GM19035 (cell line): ENCODE results near the gene LRRC71.

Experiments used
- ATAC-seq: cut with Tn5 transposase; IDR thresholded peaks from one replicate; pipeline ENCODE4 v1.9.1; 2021; ENCODE audit not compliant: unreplicated experiment

Gene LRRC71

DNA sequence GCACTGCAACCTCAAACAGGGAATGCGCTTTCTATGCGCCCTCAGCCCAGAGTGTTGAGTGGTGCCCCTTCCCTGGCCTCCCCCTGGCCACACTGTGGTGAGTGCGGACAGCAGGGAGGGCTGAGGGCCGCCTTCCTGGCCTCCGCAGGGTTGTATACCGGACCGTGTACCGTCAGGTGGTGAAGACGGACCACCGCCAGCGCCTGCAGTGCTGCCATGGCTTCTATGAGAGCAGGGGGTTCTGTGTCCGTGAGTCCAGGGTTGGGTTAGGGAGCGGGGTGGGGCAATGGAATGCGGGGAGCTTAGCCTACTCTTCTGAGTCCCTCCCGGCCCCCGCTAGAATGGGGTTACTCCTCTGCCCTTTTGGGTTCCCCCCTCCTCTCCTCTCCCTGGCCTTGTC is 15.3 kb upstream of the LRRC71 start:
- no peak for ATAC-seq

DNA sequence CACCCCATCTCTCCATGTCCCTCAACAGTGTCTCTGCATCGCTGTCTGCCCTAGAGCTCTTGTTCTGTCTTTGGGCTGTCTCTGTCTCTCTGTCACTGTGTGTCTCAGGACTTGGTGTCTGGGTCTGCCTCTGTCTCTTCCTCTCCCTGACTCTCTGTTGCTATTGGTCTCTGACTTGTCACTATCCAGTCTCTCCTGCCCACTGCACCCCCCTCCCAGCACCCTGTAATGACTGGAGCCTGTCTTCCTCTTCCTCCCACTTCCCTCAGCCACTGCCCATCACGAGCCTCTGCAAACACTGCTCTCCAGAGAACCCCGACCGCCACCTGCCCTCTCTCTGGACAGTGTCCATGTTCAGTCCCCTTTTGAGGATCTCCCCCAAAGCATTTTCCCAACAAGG is 14.8 kb upstream of the LRRC71 start:
- ATAC-seq = no peak

DNA sequence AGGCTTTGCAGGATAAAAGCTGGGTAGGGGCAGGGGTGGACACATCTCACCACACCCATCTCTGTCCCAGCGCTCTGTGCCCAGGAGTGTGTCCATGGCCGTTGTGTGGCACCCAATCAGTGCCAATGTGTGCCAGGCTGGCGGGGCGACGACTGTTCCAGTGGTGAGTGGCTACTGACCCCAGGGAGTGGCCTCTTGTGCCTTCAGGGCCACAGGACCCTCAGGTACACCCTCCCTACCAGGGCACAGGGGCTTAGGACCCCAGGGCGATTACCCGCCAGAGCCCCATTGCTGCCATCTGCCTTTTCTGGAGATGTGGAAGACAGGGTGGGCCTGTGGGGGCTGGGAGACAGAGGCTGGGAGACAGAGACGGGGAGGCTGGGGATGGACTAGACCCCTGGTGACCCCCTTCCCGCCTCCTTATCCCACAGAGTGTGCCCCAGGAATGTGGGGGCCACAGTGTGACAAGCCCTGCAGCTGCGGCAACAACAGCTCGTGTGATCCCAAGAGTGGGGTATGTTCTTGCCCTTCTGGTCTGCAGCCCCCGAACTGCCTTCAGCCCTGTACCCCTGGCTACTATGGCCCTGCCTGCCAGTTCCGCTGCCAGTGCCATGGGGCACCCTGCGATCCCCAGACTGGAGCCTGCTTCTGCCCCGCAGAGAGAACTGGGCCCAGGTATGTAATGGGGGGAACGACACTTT is 14.1 kb upstream of the LRRC71 start:
- ATAC-seq = no peak

DNA sequence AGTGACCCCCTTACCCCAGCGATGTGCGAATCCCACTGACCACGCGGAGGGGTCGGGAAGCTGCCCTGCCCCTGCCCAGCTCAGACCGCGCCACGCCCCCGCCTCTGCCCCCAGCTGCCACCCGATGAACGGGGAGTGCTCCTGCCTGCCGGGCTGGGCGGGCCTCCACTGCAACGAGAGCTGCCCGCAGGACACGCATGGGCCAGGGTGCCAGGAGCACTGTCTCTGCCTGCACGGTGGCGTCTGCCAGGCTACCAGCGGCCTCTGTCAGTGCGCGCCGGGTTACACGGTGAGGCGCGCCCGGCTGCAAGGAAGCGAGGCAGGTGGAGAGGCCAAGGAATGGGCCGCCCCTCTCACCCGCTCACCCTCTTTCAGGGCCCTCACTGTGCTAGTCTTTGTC is 11.9 kb upstream of the LRRC71 start:
- no peak for ATAC-seq

DNA sequence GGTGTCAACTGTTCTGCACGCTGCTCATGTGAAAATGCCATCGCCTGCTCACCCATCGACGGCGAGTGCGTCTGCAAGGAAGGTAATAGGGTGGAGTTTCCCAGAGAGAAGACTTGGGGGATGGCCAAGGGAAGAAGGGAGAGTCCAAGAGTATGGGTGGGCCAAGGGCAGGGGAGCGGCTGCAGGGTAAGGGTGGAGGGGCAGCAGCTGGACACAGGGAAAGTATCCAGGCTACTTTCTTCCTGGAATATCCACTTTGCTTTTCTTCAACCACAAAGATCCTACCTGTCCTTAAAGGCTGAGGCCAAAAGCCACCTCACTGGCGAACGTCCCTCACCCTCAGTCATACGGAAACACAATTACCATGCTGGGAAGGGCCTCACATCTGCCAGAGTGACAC is 11.5 kb upstream of the LRRC71 start:
- no peak for ATAC-seq

DNA sequence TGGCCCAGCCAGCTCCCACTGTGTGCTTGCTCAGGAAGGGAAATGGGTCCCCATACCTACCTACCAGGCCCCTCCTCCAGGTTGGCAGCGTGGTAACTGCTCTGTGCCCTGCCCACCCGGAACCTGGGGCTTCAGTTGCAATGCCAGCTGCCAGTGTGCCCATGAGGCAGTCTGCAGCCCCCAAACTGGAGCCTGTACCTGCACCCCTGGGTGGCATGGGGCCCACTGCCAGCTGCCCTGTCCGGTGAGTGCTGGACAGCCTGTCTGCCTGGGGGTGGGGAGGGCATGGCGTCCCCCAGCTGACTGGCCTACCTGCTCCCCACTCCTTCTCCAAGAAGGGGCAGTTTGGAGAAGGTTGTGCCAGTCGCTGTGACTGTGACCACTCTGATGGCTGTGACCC is 10.8 kb upstream of the LRRC71 start:
- ATAC-seq = no peak

DNA sequence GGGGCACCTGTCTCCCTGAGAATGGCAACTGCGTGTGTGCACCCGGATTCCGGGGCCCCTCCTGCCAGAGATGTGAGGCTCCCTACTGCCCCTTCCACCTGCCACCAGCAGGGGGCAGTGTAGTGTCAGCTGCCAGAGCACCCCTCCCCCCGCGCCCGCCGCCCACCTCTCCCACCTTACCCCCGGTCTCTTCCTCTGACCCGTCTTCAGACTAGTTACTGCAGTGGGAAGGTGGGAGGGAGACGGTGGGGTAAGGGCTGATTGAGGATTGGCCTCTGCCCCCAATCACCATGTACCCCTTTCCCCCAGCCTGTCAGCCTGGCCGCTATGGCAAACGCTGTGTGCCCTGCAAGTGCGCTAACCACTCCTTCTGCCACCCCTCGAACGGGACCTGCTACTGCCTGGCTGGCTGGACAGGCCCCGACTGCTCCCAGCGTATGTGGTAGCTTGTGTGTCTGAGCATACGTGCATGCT is 10.1 kb upstream of the LRRC71 start:
- no peak for ATAC-seq

DNA sequence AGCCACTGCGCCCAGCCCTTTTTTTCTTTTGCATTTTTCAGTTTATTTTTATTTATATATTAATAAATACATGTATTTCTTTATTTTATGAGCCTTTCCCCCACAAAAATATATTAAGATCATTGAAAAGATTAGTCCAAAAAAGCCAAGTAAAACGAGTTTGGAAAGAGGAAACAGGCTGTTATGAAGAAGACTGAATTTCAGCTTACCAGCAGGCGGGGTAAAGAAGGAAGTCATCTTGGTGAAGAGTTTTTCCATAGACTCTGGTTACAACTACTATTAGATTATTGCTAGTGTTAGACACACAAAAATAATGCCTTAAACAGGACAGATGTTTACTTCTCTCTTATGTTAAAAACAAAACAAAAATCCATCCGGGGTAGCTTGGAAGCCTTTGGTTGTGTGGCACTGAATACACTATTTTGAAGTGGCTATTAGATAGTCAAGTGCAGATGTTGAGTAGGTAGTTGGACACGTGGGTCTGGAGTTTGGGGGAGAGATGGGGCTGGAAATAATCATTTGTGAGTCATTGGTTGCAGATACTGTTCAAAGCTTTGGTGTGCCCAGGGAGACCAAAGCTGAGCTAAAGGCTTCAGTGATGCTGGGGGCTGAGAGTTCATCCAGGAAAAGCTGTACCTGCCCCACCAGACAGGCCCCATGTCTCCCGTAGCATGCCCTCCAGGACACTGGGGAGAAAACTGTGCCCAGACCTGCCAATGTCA is 8.7 kb upstream of the LRRC71 start:
- ATAC-seq = no peak

DNA sequence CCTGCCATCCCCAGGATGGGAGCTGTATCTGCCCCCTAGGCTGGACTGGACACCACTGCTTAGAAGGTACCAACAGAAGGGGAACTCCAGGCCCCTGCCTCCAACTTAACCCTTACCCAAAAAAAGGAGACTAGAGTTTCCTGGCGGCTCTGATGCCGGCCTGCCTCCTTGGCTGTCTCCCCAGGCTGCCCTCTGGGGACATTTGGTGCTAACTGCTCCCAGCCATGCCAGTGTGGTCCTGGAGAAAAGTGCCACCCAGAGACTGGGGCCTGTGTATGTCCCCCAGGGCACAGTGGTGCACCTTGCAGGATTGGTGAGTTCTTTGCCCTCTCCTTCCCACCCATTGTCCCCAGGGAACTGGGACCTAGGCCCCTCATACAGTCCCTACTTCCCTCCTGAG is 8.1 kb upstream of the LRRC71 start:
- no peak for ATAC-seq

DNA sequence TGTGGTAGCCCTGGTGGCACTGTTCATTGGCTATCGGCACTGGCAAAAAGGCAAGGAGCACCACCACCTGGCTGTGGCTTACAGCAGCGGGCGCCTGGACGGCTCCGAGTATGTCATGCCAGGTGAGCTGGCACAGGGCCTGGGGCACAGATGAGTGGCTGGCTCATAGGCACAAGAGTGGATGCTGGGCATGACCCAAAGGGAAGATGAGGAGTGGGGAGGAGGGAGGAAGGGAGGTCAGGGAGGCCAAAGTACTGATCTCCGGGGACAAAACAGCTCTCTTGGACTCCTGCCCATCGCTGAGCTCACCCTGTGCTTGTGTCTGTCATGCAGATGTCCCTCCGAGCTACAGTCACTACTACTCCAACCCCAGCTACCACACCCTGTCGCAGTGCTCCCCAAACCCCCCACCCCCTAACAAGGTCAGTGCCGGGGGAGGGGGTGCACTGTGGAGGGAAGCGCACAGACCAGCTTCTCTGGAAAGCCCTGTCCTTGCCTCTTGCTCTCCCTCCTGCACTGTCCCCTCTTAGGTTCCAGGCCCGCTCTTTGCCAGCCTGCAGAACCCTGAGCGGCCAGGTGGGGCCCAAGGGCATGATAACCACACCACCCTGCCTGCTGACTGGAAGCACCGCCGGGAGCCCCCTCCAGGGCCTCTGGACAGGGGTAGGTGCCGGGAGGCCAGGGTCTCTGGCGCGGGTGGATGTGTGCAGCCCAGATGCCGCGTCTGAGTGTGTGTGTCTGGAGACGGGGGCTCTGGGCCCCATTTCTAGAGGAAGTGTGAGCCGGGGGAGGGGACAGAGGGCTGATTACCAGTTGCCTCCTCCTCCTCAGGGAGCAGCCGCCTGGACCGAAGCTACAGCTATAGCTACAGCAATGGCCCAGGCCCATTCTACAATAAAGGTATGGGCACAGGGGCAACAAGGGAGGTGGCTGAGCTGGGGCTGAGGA is 7.3 kb upstream of the LRRC71 start:
- ATAC-seq = no peak

DNA sequence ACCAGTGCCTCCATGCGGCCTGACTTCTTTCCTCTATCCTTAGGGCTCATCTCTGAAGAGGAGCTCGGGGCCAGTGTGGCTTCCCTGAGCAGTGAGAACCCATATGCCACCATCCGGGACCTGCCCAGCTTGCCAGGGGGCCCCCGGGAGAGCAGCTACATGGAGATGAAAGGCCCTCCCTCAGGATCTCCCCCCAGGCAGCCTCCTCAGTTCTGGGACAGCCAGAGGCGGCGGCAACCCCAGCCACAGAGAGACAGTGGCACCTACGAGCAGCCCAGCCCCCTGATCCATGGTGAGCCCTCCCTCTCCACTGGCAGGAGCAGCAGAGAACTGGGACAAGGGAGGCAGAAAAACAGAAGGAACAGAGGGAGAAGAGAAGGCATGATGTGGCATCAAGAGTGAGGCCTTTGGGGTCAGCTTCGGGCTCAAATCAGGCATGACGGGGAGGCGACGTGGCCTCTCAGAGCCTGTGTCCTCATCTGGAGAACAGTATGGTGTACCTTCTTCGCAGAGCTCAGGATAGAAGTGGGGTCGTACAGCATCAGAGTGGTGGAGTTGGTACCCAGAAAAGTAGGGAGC is 6.5 kb upstream of the LRRC71 start:
- ATAC-seq = no peak

DNA sequence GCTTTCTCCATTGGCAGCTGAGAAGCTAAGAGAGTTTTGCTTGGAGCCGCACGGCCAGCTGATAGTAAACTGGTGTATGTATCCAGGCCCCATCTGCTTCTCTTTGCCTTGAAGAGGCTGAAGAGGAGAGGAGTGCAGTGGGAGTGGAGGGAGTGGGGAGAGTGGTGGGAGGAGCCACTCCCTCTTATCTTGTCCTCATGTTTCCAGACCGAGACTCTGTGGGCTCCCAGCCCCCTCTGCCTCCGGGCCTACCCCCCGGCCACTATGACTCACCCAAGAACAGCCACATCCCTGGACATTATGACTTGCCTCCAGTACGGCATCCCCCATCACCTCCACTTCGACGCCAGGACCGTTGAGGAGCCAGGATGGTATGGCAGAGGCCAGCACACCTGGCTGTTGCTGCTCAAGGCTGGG is 6.0 kb upstream of the LRRC71 start:
- ATAC-seq = no peak

DNA sequence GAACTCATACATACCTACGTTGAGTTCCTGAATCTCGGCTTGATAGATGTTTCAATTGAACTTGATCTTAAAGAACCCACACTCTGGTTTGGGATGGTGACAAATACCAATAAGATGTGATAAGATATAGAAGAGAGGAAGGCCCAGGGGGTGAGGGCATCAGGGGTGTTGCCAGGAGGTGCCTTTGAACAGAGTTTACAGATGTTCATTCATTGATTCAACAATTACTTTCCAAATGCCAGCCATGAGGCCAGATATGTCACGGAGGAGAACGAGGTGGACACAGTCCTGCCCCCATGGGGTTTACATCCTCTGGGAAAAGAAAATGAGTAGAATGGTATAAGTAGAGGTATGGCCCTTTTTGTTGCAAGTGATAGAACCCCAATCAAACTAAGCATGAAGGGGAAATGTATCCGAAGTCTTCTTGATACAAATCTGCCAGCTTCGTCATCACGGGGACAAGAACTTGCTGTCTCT is 659 bp downstream of the LRRC71 start:
- no peak for ATAC-seq

DNA sequence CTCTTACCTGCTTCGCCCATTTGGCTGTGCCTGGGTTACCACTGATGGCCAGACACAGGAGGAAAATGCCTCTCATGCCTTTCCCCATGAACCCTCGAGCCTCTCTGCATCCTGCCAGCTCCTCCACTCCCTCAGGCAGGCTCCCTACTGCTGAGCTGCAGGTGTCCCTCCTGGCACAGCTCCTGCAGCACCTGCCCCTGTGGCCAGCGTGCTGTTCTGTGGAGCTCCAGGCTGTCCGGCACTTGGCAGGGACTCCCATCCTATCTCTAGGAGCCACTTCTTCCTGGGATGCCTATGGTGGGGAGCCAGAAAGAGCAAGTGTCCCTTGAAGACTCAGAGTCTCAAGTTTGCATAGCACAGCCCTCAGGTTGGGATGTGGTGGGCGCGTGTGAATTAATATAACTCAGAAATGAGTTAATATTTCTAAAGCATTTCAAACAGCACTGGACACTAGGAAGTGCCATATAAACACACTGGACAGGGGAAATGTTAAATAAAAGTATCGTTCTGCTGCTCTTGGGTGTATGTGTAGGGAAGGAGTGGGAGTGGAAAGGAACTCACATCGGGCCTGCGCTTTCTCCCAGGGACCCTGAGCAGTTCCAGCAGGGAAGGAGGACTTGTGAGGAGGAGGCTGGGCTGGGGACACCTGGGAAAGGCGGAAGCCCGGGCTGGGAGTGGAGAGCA is 2.7 kb downstream of the LRRC71 start:
- ATAC-seq = no peak

DNA sequence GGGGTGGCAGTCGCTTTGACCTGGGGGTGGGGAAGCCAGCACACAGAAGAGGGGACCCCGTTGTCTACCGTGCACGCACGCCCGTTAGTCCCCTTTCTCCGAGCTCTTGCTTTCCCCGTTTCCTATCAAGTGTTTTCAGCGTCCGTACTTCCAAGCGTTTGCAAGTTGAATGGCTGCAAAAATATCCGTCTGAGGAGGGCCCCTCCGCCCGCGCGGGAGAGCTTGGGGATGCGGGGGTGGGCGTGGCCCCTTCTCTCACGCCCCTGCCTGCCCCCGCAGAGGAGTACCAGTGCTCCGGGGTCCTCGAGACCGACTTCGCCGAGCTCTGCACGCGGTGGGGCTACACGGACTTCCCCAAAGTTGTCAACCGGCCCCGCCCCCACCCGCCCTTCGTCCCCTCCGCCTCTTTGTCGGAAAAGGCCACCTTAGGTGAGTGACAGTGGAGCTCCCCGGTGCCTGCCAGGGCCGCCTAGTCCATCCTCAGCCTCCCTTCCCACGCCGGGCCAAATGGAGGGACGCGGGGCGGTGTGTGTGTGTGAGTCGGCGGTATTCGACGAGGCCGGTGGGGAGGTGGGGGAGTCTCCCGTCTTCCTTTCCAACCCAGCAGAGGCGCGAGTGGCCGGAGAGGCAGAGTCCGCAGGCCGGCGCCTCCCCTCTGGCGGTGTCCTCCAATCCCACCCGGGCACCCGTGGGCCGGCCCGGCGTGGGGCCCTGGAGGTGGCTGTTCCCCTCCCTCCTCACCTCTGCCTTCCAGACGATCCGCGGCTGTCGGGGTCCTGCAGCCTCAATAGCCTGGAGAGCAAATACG is 3.4 kb downstream of the LRRC71 start:
- no peak for ATAC-seq

DNA sequence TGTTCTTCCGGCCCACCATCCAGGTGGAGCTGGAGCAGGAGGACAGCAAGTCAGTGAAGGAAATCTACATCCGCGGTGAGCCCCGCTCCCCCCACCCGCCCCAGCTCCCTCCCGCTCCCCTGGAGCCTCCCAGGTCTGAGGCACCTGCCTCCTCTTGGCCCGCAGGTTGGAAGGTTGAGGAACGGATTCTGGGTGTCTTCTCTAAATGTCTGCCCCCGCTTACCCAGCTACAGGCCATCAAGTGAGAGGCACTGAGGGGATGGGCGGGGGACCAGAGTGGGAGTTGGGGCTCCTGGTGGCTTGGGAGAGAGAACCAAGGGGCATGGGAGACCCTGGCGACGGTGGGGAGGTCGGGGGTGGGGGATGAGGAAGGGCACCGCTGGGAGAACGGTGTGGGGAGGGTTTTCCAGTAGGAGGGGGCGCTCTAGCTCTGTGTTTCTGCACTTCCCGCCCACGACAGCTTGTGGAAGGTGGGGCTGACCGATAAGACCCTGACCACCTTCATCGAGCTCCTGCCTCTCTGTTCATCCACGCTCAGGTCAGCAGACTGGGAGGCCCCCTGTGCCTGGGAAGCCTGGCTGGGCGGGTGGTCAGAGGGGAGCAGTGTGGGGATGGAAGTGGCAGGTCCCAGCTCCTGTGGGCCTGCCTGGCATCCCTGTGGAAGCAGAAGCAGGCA is 4.2 kb downstream of the LRRC71 start:
- no peak for ATAC-seq

DNA sequence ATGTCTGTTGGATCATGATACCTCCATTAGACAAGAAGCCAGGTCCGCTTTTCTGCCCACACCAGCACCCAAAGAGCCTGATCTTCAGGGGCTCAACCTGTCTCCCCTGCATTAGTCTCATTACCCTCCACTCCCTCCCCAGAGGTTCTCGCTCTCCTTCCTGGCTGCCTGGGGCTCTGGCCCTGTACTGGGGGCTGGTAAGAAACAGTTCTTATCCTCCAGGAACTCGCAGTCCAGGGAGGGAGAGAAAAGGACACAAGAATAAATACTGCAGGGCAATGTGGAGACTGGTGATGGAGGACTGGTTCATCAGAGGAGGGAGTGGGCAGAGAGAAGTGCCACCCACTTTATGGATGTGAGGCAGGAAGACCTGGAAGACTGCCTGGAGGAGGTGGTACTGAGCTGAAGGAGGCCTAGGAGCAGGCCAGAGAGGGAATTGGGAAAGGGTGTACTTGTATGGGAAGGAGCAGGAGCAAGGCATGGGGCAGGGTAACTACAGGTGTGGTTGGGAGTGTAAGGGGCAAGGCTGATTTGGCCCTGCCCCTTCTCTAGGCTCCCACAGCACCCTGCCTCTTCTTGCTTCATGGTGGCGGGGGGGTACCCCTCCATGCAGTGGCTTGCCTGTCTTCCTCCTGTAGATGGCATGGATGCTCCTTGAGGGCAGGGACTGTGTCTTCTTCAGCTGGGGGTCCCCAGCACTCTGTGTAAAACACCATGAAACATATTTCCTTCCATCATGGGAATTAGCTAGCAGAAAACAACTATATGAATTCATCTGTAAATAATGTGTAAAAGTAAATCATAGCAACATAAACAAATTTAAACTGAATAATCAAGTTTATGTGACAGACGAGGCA is 5.0 kb downstream of the LRRC71 start:
- ATAC-seq = no peak

DNA sequence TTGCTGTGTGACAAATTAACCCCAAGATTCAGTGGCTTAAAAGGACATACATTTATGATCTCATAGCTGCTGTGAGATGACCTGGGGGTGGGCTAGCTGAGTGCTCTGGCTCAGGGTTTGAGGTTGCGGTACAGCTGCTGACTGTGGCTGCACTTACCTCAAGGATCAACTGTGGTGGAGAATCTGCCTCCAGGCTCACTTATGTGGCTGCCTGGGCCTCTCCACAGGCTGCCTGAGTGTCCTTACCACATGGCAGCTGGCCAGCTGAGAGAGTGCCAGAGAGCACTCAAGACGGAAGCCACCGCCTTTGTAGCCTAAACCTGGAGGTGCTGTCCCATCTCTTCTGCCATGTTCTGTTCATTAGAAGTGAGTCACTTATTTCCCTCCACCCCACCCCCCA is 5.7 kb downstream of the LRRC71 start:
- no peak for ATAC-seq
